Pancreas (tissue), 10 donors: ENCODE measurements around the gene NFE2. TPM values are rescaled to one million over a fixed set of nuclear protein-coding genes. Genes with fewer than 3 reads are reported as not detected.
"Not testable (repeated sequence)": the region's sequence is repeated elsewhere in the genome, so short reads cannot be mapped to it uniquely, and the experiment has no call there.

Experiments
- ATAC-seq, 4 donors: fragments of 200-7000 bp; cut with Tn5 transposase; one replicate each; pipeline versions ENCODE4 v1.8.0 to v1.9.1; 2020; ENCODE audit warnings: mild to moderate bottlenecking in 4 of 4, moderate library complexity in 4 of 4
- DNase-seq, 6 donors: peaks; one replicate each; pipeline ENCODE4 v3.0.0-alpha.2; 2020
- FAIRE-seq: peaks from 2 replicates; lab custom pipeline; 2012; peaks lifted over from hg19 to GRCh38; lab: Jason Lieb, UNC
- H3K27ac ChIP-seq, 4 donors: fragments of 200-600 bp; sonication (generic); 1 replicate in 3 of 4; 2 replicates in 1 of 4; pipeline versions ENCODE4 v1.5.0 to v1.8.0; 2020
- H3K27me3 ChIP-seq, 4 donors: fragments of 200-600 bp; one replicate each; pipeline ENCODE4 v1.8.0; 2021
- H3K36me3 ChIP-seq, 3 donors: fragments of 200-600 bp; sonication (generic) in 1 of 3; one replicate each; pipeline versions ENCODE4 v1.5.0 to v1.8.0; 2020 to 2021
- H3K4me1 ChIP-seq, 3 donors: fragments of 200-600 bp; one replicate each; pipeline ENCODE4 v1.8.0; 2021
- H3K4me3 ChIP-seq, 4 donors: fragments of 200-600 bp; sonication (generic) in 2 of 4; one replicate each; pipeline versions ENCODE4 v1.5.0 to v1.8.0; 2020 to 2021
- H3K9me3 ChIP-seq, 4 donors: fragments of 200-600 bp; one replicate each; pipeline ENCODE4 v1.8.0; 2021
- WGBS, 2 donors: extraction: QIAGEN DNeasy Blood & Tissue Kit; methylation state at CpG; one replicate each; pipeline ENCODE4 v1.1.7; 2013; 5-methylcytosine and 5-hydroxymethylcytosine counted together
- intact Hi-C, 3 donors: fragments of 100-400 bp; cut with DNase I; formaldehyde crosslinking; loops; one replicate each; pipeline versions ENCODE4 v1.11.1 to v1.14.2; 2022
- polyA plus RNA-seq, 2 donors: library from polyadenylated mRNA; stranded (reverse); fragments of 200-250 nt; gene quantifications; one replicate each; pipeline ENCODE4 v1.2.3, GENCODE V29; 2013
- total RNA-seq, 6 donors: library from RNA; stranded (reverse); fragmentation: NEBNext Ultra II Directional in 4 of 6; extraction: Animal tissue kit (Norgen Biotek cat#: 25700) in 4 of 6; gene quantifications; one replicate each; pipeline versions ENCODE4 v1.2.1 to v1.2.4, GENCODE V29; 2021 to 2023
- TF ChIP-seq, protein P1 (sequence below), 4 donors: fragments of 200-600 bp; sonication (generic) in 3 of 4; IDR thresholded peaks; one replicate each; pipeline versions ENCODE4 v1.5.0 to v1.8.0; 2021; ENCODE audit warnings: antibody characterized with exemption in 4 of 4
- donor health status: healthy with polysubstance abuse.
- donor health status: DM: no; HTN: no; CAD: no; lungs with moderate emphysema.
- donor health status: DM: no; HTN: no; CAD: no.
- donor health status: control.
- donor health status: control.
- donor health status: Bipolar disorder and iron deficiency.
- donor health status: DM: yes; HTN: yes; CAD: no.
- donor health status: DM: no; HTN: no; CAD: no.
- donor health status: DM: no; HTN: no; CAD: no.
- donor health status: DM: yes; HTN: yes; CAD: no.

Gene NFE2
- total and polyA plus RNA-seq, 8 donors, result 0.16 to 0.58 (median 0.34) TPM; not detected in 1

- DNase-seq (no peak), ATAC-seq (peak in 2 of 4 donors; percentile 4 to 6), FAIRE-seq (no peak)
- Histone ChIP-seq H3K4me3 (peak overlapping the region in 1 of 4 donors; percentile 76), H3K27me3 (no peaks in the 10 kb centered on the region), H3K27ac (no peak overlapping the region), H3K36me3 (peaks cover 9 to 49% (median 30%) of the 10 kb centered on the region in 3 donors), H3K9me3 (no peaks in the 10 kb centered on the region), H3K4me1 (peaks cover 14 to 30% (median 17%) of the 10 kb centered on the region in 3 donors)
- TF ChIP-seq, protein P1, sequence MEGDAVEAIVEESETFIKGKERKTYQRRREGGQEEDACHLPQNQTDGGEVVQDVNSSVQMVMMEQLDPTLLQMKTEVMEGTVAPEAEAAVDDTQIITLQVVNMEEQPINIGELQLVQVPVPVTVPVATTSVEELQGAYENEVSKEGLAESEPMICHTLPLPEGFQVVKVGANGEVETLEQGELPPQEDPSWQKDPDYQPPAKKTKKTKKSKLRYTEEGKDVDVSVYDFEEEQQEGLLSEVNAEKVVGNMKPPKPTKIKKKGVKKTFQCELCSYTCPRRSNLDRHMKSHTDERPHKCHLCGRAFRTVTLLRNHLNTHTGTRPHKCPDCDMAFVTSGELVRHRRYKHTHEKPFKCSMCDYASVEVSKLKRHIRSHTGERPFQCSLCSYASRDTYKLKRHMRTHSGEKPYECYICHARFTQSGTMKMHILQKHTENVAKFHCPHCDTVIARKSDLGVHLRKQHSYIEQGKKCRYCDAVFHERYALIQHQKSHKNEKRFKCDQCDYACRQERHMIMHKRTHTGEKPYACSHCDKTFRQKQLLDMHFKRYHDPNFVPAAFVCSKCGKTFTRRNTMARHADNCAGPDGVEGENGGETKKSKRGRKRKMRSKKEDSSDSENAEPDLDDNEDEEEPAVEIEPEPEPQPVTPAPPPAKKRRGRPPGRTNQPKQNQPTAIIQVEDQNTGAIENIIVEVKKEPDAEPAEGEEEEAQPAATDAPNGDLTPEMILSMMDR (IDR thresholded peaks at IDR 0.05), result no peak
- WGBS, 2 donors, result 37% methylated on average over 12 of the region's 12 CpGs
- intact Hi-C loops, result no loop called here
These were observed 14.5 kb downstream of the NFE2 start for GRCh38 chr12:54286042-54287030.

DNA sequence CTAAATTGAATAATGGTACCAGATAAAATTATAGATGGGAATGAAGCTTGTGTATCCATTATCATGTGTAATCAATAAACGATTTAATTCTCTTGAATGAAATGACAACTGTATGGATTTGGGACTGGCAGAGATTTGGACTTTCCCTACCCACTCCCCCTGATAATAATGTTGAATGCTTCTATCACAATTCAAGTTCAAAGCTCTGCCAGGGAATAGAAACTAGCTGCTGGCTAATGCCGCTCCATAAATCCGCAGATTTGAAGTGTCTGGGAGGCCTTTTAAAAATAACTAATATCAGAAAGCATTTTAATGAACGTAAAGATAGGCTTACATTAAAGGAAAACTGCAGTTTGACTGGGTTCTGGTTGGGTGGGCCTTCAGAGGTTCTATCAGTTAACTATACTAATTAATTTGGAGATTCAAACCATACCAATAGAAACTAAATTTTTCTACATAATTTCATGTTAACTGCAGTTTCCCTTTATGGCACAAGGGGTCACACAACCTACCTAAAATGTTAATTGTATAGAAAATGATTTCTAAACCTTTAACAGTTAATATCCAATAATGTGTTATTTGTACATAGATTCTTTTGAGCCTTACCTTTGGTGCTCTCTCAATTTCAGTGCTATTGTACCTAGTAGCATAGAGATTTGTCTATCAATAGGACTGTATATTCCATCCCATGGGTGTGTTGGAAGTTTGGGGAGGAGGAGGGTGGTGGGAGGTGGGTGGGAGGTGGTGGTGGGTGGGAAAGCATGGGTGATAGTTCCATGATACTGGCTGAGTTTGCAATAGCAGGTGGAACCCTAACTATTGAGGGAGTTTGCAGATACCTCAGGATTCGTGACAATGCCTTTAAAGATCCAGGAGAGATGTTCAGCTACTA, 15.4 kb downstream of the NFE2 start:
- FAIRE-seq, result no peak
- WGBS, 2 donors, result 38 to 43% methylated on average over 5 of the region's 5 CpGs
- TF ChIP-seq, protein P1 (IDR thresholded peaks at IDR 0.05), result peak in 1 of 4 donors; percentile 13
- no peak for ATAC-seq
- H3K4me1 ChIP-seq, result peaks cover 14 to 30% (median 17%) of the 10 kb centered on the region in 3 donors
- no peak overlapping the region for H3K27ac ChIP-seq
- no peaks in the 10 kb centered on the region for H3K27me3 ChIP-seq
- no peaks in the 10 kb centered on the region for H3K9me3 ChIP-seq
- peaks cover 9 to 49% (median 30%) of the 10 kb centered on the region in 3 donors for H3K36me3 ChIP-seq
- no peak for DNase-seq
- intact Hi-C loops, result no loop called here
- peak overlapping the region in 2 of 4 donors; percentile 7 to 76 for H3K4me3 ChIP-seq

DNA sequence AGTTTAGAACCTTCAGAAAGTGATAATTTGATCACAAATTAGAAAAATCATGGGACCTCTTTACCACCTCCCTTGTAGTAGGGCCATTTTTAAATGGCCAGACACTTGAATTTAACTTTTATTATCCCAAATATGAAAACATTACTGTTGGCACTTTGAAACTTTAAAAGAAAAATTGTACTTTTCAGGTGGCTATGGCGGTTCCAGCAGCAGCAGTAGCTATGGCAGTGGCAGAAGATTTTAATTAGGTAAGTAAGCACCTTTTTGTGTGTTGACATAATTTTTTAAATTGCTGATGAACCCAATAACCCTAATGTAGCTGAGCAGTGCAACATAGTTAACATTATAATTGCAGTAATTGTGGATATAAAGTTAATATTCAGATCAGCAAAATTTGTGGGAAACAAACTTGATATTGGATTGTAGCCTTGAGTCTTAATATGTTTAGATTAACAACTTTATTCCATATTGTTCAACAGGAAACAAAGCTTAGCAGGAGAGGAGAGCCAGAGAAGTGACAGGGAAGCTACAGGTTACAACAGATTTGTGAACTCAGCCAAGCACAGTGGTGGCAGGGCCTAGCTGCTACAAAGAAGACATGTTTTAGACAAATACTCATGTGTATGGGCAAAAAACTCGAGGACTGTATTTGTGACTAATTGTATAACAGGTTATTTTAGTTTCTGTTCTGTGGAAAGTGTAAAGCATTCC, 16.6 kb downstream of the NFE2 start:
- DNase-seq, H3K9me3 ChIP-seq, H3K27ac ChIP-seq, FAIRE-seq, H3K27me3 ChIP-seq, ATAC-seq, intact Hi-C loops: not testable (repeated sequence)
- H3K4me1 ChIP-seq, result peaks cover 14 to 30% (median 17%) of the 10 kb centered on the region in 3 donors
- peak overlapping the region in 3 of 4 donors; percentile 54 to 76 (median 76) for H3K4me3 ChIP-seq
- 20 to 24% methylated on average over 1 of the region's 2 CpGs for WGBS, 2 donors
- H3K36me3 ChIP-seq, result peaks cover 9 to 49% (median 30%) of the 10 kb centered on the region in 3 donors

GRCh38 chr12:54282949-54283593, 17.7 kb downstream of the NFE2 start:
- Histone ChIP-seq H3K27me3 (no peaks in the 10 kb centered on the region), H3K27ac (no peak overlapping the region), H3K36me3 (peaks cover 9 to 43% (median 30%) of the 10 kb centered on the region in 3 donors), H3K9me3 (no peaks in the 10 kb centered on the region), H3K4me1 (peaks cover 14 to 36% (median 24%) of the 10 kb centered on the region in 3 donors), H3K4me3 (peak overlapping the region in 3 of 4 donors; percentile 54 to 76 (median 76))
- no peak for ATAC-seq
- intact Hi-C loops, result no loop called here
- no peak for DNase-seq
- FAIRE-seq, result no peak
- TF ChIP-seq, protein P1 (IDR thresholded peaks at IDR 0.05), result no peak
- 14% methylated on average over 11 of the region's 11 CpGs for WGBS, 2 donors

DNA sequence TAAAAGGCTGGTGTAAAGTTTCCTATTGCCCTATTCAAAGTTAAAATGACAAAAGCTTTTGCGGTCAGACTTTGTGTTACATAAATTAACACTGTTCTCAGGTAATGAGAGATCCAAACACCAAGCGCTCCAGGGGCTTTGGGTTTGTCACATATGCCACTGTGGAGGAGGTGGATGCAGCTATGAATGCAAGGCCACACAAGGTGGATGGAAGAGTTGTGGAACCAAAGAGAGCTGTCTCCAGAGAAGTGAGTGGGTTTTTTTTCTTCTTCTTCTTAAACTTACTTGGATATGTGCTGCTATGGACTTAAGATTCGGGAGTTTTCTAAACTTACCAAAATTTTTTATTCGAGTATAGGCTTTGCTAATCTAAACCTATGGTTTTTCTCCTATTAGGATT, 19.1 kb downstream of the NFE2 start:
- Histone ChIP-seq H3K4me3 (peak overlapping the region; percentile 54 to 78 (median 76)), H3K36me3 (peaks cover 4 to 29% (median 17%) of the 10 kb centered on the region in 3 donors), H3K27ac (peak overlapping the region in 3 of 4 donors; percentile 95 to 96 (median 96)), H3K4me1 (peaks cover 17 to 44% (median 30%) of the 10 kb centered on the region in 3 donors)
- FAIRE-seq, intact Hi-C loops, ATAC-seq, H3K27me3 ChIP-seq, H3K9me3 ChIP-seq, DNase-seq: not testable (repeated sequence)
- 6 to 8% methylated on average over 4 of the region's 4 CpGs for WGBS, 2 donors

- peaks cover 17 to 42% (median 27%) of the 10 kb centered on the region in 3 donors for H3K4me1 ChIP-seq
- H3K9me3 ChIP-seq, intact Hi-C loops, FAIRE-seq, ATAC-seq, H3K27me3 ChIP-seq, DNase-seq: not testable (repeated sequence)
- 0 to 1% methylated on average over 10 of the region's 10 CpGs for WGBS, 2 donors
- peak overlapping the region; percentile 54 to 78 (median 76) for H3K4me3 ChIP-seq
- peaks cover 4 to 29% (median 13%) of the 10 kb centered on the region in 3 donors for H3K36me3 ChIP-seq
- peak overlapping the region; percentile 95 to 96 (median 96) for H3K27ac ChIP-seq
These were observed 19.6 kb downstream of the NFE2 start for GRCh38 chr12:54281261-54281638.
